GM21360 (cell line): ENCODE results near the gene WDTC1.
"Not testable (repeated sequence)": the region's sequence is repeated elsewhere in the genome, so short reads cannot be mapped to it uniquely, and the experiment has no call there.

Source experiments
- ATAC-seq: cut with Tn5 transposase; IDR thresholded peaks from one replicate; pipeline ENCODE4 v1.9.1; 2021; ENCODE audit warnings: mild to moderate bottlenecking, moderate library complexity; ENCODE audit not compliant: unreplicated experiment

WDTC1 gene, protein sequence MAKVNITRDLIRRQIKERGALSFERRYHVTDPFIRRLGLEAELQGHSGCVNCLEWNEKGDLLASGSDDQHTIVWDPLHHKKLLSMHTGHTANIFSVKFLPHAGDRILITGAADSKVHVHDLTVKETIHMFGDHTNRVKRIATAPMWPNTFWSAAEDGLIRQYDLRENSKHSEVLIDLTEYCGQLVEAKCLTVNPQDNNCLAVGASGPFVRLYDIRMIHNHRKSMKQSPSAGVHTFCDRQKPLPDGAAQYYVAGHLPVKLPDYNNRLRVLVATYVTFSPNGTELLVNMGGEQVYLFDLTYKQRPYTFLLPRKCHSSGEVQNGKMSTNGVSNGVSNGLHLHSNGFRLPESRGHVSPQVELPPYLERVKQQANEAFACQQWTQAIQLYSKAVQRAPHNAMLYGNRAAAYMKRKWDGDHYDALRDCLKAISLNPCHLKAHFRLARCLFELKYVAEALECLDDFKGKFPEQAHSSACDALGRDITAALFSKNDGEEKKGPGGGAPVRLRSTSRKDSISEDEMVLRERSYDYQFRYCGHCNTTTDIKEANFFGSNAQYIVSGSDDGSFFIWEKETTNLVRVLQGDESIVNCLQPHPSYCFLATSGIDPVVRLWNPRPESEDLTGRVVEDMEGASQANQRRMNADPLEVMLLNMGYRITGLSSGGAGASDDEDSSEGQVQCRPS

DNA sequence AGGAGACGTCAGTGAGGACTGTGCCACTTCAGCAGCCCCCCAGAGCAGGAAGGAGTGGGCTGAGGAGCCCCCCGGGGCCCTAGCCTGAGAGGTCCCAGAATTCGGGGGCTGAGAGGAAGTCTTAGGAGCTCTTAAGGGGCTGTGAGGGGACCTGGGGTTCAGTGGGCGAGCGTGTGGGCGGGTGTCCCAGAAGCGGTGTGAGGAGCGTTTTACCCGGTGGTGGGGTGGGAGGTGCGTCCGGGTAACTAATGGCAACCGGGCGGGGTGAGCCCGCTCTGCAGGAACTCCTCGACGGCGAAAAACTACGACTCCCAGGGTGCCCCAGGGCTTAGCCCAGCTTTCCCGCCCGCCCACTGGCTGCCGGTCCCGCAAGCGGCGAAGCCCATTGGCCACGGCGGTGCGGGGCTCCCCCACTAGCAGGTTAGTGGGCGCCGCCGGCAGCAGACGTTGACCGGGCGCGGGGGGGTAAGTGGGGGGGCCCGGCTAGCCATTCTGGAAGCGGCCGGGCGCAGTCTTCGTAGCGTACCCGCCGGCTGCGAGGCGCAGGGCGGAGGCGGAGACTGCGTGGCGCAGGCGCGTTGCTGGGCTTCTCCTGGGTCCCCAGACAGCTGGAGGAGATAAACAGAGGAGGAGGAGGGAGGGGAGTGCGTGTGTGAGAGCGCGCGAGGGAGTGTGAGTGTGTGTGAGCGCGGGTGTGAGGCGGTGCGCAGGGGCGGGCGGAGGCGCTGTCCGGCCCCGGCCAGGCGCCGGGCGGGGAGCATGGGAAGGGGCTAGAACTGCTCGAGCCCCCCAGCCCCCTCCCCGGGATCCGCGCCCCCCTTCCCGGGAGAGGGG is at the start of gene WDTC1:
Gene WDTC1, plus strand, starts transcription at position 584 of the 834 bp plus-strand sequence. CDS start 26,423 bp downstream, outside the sequence.
- peak; percentile 80 for ATAC-seq

DNA sequence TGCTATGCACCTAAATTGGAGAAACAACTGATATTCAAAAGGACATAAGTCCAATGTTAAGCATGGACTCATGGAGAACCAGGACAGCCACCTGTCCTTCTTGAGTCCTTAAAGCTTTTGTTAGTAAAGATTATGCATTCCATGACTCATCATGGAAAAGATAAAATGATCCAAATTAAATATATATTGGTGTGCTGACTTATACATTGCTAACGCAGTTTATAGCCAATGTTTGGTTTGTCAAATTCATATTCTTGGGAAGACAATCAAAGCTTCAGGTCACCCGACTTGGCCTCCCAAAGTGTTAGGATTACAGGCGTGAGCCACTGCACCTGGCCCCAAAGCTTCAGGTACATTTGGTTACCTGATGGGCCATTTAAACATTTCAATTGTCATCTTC is 49.8 kb upstream of the WDTC1 start:
- not testable (repeated sequence) for ATAC-seq

DNA sequence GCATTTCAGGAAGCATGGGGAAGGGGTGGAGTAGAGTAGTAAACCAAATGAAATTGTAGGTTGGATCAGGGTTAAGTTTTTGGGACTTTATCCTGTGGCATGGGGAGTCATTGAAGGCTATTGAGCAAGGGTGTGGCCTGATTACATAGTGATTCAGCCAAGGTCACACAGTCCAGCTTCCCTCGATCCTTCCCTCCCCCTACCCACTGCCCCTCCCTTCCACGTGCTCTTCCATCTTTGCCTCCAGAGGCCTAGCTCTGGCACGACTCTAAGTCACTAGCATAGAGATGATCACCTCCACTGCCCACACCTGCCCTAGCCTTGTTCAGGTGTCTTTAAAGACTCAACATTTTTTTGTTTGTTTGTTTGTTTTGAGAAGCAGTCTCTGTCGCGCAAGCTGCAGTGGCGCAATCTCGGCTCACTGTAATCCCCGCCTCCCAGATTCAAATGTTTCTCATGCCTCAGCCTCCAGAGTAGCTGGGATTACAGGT is 42.3 kb upstream of the WDTC1 start:
- ATAC-seq: no peak

DNA sequence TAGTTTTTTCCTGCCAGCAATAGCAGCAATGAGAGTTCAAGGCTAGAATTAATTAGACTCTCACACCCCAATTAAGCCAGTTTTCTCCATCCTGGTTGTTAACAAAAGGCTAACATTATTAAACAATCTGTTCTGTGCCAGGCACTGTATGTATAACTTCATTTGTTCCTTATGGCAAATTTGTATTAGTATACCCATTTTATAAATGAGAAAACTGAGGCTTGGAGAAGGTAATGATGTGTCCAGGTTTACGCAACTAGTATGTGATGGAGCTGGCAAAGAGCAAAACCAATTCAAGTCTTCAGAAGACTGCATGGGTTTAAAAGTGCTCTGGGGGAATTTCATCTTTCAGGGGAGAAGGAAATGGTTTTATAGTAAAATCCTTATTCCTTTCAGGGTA is 41.2 kb upstream of the WDTC1 start:
- no peak for ATAC-seq

DNA sequence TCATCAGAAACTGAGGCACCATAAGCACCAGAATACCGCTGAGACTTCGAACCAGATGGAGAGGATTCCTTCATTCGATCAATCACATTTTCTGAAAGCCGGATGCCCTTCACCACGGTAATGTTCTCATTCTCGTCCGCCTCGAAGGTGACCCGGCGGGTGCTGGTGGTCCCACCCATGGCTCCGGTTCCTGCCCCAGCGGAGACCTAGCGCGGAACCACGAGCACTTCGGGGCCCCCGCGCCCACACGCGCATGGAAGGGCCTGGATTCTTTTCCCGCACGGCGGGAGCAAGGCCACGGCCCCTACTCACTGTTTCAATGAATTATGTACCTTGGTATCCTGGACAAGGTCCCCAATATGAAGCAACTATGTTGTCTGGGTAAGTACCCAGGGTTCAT is 33.1 kb upstream of the WDTC1 start:
- ATAC-seq: no peak

DNA sequence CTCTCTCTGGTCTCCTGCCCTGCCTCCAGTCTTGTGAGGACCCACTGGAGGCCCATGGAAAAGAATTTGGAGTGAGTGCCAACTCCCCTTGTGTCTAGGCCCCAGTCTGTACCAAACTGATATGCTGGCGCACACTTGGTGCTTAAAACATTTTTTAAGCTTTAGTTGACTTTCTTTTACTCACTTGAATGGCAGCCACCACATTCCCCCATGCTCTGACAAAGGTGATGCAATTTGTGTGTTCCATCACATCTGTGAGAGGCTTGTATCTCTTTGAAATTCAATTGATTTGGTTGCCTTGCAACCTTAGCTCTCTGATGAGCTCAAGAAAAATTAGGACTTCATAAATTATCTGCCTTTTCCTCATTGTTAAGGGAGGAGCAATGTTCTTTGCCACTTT is 30.5 kb upstream of the WDTC1 start:
- no peak for ATAC-seq

DNA sequence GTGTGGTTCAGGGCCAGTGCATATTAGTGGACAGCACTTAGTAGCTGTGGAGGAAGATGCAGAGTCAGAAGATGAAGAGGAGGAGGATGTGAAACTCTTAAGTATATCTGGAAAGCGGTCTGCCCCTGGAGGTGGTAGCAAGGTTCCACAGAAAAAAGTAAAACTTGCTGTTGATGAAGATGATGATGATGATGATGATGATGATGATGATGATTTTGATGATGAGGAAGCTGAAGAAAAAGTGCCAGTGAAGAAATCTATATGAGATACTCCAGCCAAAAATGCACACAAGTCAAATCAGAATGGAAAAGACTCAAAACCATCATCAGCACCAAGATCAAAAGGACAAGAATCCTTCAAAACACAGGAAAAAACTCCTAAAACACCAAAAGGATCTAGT is 27.2 kb upstream of the WDTC1 start:
- not testable (repeated sequence) for ATAC-seq

DNA sequence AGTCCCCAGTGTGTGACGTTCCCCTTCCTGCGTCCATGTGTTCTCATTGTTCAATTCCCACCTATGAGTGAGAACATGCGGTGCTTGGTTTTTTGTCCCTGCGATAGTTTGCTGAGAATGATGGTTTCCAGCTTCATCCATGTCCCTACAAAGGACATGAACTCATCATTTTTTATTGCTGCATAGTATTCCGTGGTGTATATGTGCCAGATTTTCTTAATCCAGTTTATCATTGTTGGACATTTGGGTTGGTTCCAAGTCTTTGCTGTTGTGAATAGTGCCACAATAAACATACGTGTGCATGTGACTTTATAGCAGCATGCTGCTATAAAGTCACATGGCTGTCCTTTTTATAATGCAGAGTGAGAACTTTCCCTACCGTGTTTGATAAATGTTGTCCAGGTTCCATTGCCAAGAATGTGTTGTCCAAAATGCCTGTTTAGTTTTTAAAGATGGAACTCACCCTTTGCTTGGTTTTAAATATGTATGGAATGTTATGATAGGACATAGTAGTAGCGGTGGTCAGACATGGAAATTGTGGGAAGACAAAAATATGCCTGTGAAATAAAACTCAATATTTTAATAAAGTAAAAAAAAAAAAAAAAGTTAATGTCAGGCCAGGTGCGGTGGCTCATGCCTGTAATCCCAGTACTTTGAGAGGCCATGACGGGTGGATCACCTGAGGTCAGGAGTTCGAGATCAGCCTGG is 26.1 kb upstream of the WDTC1 start:
- not testable (repeated sequence) for ATAC-seq

DNA sequence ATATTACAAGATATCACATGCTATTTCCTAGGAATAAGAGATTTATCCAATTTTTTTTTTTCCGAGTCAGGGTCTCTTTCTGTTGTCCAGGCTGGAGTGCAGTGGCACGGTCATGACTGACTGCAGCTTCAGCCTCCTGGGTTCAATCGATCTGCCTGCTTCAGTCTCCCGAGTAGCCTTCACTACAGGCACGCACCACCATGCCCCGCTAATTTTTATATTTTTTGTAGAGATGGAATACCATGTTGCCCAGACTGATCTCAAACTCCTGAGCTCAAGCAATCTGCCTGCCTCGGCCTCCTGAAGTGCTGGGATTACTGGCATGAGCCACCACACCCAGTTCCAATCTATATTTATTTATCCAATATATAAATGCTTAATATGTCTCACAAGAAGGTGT is 18.0 kb upstream of the WDTC1 start:
- ATAC-seq: no peak

DNA sequence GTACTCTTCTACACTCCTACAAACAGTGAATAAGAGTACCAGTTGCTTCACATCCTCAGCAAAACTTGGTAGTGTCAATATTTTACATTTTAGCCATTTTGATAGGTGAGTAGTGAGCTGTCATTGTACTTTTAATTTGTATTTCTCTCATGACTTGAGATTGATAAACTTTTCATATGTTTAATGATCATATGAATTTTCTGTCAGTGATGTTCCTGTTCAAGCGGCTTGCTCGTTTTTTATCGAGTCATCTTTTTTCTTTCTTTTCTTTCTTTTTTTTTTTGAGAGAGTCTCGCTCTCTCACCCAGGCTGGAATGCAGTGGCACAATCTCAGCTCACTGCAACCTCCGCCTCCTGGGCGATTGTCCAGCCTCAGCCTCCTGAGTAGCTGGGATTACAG is 17.0 kb upstream of the WDTC1 start:
- no peak for ATAC-seq

DNA sequence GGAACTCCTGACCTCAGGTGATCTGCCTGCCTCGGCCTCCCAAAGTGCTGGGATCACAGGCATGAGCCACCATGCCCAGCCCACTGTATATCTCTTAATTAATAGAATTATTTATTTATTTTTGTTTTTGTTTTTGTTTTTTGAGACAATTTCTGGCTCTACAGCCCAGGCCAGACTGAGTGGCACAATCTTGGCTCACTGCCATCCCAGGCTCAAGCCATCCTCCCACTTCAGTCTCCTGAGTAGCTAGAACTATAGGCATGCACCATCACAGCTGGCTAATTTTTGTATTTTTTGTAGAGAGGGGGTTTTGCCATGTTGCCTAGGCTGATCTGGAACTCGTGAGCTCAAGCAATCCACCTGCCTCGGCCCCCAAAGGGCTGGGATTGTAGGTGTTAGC is 15.7 kb upstream of the WDTC1 start:
- no peak for ATAC-seq

DNA sequence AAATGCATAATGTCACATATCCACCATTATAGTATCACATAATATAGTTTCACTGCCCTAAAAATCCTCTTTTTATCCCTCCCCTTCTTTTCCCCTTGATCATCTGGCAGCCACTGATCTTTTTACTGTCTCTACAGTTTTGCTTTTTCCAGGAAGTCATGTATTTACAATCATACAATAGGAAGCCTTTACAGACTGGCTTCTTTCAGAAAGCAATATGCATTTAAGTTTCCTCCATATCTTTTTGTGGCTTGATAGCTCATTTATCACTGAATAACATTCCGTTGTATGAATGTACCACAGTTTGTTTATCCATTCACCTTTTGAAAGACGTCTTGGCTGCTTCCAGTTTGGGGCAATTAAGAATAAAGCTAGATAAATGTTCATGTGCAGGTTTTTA is 14.3 kb upstream of the WDTC1 start:
- ATAC-seq: no peak

DNA sequence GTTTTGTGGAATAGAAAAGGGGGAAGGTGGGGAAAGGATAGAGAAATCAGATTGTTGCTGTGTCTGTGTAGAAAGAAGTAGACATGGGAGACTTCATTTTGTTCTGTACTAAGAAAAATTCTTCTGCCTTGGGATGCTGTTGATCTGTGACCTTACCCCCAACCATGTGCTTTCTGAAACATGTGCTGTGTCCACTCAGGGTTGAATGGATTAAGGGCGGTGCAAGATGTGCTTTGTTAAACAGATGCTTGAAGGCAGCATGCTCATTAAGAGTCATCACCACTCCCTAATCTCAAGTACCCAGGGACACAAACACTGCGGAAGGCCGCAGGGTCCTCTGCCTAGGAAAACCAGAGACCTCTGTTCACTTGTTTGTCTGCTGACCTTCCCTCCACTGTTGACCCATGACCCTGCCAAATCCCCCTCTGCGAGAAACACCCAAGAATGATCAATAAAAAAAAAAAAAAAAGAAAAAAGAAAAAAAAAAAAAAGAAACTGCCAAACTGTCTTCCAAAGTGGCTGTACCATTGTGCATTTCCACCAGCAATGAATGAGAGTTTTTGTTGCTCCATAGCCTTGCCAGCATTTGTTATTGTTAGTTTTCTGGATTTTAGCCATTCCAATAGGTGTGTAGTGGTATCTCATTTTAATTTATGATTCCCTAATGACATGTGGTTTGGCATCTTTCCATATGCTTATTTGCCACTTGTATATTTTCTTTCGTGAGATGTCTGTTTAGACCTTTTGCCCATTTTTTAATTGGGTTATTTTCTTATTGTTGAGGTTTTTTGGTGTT is 13.5 kb upstream of the WDTC1 start:
- ATAC-seq: not testable (repeated sequence)

DNA sequence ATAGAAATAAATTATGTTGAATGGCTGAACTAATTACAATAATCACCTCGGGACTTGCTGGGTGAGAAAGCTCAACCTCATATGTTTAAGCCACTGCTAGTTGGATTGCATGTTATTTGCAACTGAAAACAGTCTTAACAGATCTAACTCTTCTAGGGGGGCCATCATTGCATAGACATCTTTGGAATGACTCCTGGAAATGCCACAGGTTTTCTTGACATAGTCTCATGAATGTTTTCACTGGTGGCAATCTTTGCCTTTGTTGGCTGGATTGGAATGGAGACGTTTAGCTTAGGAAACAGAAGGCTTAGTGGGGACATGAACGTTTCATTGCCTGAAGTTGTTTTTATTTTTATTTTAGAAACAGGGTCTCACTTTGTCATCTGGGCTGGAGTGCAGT is 8.8 kb upstream of the WDTC1 start:
- no peak for ATAC-seq

DNA sequence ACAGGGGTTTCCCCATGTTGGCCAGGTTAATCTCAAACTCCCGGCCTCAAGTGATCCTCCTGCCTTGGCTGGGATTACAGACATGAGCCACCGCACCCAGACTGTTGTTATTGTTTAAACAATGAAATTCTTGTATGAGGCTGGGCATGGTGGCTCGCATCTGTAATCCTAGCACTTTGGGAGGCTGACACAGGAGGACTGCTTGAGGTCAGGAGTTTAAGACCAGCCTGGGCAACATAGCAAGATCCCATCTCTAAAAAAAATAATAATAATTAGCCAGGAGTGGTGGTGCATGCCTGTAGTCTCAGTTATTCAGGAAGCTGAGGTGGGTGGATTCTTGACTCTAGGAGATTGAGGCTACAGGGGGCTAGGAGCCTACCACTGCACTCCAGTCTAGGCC is 6.7 kb upstream of the WDTC1 start:
- no peak for ATAC-seq

DNA sequence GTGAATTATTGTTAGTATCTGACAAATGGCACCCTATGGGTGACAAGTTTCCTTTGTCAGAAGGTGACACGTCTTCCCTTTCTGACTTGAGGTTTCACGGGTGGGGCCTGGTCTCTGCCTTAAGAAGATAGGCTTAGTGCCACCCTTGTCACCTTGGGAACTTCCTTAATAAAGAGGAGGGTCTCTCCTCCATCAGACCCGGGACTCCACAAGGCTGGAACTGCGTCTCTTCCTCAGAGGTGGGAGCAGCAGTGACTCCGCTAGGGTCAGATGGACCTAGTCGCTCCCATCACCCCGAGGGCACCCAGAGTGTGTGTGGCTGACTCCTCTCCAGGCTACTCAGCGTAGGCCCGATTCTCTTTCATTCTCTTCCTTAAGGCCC is 774 bp upstream of the WDTC1 start:
- ATAC-seq: peak; percentile 6

DNA sequence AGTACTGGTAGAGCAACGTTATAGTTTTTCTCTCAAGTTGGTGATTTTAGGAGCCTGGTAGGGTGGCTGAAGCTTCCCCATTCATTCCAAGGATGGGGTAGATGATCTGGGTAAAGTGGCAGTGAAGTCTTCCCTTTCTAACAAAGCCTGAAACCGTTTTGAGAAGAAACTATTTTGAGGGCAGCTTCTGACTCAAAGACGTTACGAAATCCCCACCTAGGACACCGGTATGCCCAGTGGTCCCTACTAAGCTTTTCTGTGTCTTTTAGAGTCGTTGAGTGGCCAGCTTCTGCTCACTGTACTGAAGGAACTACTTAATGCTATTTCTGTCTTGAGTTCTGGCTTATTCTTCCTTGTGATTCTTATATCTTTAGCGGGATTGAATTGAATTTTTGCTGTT is 1.4 kb downstream of the WDTC1 start:
- ATAC-seq: no peak

DNA sequence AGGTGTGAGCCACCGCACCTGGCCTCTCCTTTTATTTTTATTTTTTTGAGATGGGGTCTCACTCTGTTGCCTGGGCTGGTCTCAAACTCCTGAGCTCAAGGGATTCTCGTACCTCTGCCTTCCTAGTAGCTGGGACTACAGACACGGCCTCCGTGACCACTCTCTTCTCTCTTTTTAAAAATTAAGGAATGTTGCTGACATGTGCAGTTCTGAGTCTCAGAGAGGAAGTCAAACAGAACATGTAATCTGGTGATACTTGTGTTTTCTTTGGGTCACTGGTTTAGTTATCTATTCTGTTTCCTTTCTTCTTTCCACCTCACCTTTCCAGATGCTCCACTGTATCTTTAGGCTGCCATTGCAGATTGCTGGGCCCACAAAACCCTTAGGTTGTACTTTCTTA is 2.7 kb downstream of the WDTC1 start:
- no peak for ATAC-seq

DNA sequence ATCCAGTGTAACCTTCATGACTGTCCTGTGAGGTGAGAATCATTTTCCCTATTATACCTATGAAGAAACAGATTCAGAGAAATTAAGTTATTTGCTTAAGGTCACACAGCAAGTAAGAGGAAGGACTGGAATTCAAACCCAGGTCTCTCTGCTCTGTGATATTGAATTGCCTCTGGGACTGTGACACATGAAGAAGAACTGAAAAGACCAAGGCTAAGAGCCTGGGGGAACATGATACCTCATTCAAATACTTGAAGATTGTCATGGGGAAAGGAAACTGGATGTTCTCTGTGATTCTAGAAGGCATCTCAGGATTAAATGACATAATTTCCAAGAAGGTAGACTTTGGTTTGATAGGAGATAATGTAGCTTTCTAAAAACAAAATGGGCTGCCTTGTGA is 3.6 kb downstream of the WDTC1 start:
- ATAC-seq: no peak

DNA sequence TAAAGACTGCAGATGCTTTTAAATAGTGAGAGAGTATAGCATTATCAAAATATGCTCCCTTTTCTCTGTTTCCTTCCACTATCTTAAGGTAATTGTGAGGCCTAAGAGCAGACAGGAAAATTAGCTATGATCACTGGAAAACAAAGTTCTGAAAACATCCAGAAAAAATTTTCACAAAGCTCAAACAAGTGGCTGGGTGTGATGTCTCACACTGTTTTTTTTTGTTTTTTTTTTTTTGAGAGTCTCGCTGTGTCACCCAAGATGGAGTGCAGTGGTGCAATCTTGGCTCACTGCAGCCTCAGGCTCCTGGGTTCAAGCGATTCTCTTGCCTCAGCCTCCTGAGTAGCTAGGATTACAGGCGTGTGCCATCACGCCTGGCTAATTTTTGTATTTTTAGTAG is 7.2 kb downstream of the WDTC1 start:
- ATAC-seq: no peak
